IPS-20b (cell line): ENCODE results near the gene TGFBR2.

Source experiments
- H3K27ac ChIP-seq: one replicate; pipeline ENCODE4 v1.5.1; 2013; ENCODE audit warnings: low read length
- H3K27me3 ChIP-seq: 2 replicates; pipeline ENCODE4 v1.6.1; 2013; ENCODE audit warnings: mild to moderate bottlenecking, low read length, inconsistent platforms; ENCODE audit not compliant: insufficient read depth
- H3K36me3 ChIP-seq: 2 replicates; pipeline ENCODE4 v1.6.1; 2013; ENCODE audit warnings: low read depth, mild to moderate bottlenecking, inconsistent platforms, low read length, moderate library complexity; ENCODE audit not compliant: insufficient read depth
- H3K4me1 ChIP-seq: 2 replicates; pipeline ENCODE4 v1.6.1; 2013; ENCODE audit warnings: mild to moderate bottlenecking, control low read depth, inconsistent platforms, low read length, moderate library complexity; ENCODE audit not compliant: insufficient read depth
- H3K4me3 ChIP-seq: 2 replicates; pipeline ENCODE4 v1.5.1; 2013; ENCODE audit warnings: mild to moderate bottlenecking, low read length, inconsistent platforms
- H3K9ac ChIP-seq: 2 replicates; pipeline ENCODE4 v1.6.1; 2013; ENCODE audit warnings: low read depth, mild to moderate bottlenecking, inconsistent platforms, low read length, moderate library complexity
- H3K9me3 ChIP-seq: 2 replicates; pipeline ENCODE4 v1.6.1; 2013; ENCODE audit warnings: mild to moderate bottlenecking, low read depth, low read length, inconsistent platforms; ENCODE audit not compliant: insufficient read depth

Gene TGFBR2

DNA sequence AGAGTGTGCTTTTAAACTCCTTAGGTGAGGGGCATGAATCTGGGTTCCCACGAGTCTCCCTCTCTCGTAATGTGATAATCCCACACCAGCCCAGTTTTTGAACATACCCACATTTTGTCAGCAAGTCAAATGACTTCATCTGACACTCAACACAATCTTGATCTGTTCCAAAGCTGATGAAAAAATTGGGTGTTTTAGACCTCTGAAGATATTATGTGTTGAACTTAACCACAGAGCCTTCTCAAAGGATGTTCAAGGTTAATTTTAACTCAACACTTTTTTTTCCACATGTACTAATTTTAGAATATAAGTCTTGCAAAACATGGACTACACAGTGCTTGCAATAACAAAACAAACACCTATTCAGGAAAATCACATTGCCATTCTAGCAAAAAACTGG lies 123.1 kb downstream of the TGFBR2 start:
- no peaks in the 10 kb centered on the region for H3K27me3 ChIP-seq
- H3K9me3 ChIP-seq: no peaks in the 10 kb centered on the region
- no peak overlapping the region for H3K4me3 ChIP-seq
- H3K9ac ChIP-seq: no peak overlapping the region
- no peaks in the 10 kb centered on the region for H3K4me1 ChIP-seq
- no peaks in the 10 kb centered on the region for H3K36me3 ChIP-seq
- H3K27ac ChIP-seq: no peak overlapping the region

DNA sequence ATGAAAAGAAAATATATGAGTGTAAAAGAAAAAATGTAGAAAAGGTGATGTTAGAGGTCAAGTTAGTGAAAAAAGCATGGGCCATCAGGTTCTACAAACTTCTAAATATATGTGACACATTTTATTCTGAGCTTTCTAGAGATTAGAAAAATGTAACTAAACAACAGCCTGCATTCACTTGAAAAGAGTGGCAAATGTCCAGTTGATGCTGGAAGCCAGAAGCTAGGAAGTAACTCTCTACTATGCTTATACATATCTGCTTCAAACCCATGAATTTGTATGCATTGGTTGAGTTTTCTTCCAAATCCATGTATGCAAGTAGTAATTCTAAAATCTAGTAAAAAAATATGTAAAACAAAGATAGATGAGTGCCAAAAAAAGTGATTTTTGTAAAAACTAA lies 123.5 kb downstream of the TGFBR2 start:
- no peaks in the 10 kb centered on the region for H3K9me3 ChIP-seq
- no peak overlapping the region for H3K27ac ChIP-seq
- H3K9ac ChIP-seq: no peak overlapping the region
- H3K27me3 ChIP-seq: no peaks in the 10 kb centered on the region
- H3K36me3 ChIP-seq: no peaks in the 10 kb centered on the region
- no peak overlapping the region for H3K4me3 ChIP-seq
- no peaks in the 10 kb centered on the region for H3K4me1 ChIP-seq

DNA sequence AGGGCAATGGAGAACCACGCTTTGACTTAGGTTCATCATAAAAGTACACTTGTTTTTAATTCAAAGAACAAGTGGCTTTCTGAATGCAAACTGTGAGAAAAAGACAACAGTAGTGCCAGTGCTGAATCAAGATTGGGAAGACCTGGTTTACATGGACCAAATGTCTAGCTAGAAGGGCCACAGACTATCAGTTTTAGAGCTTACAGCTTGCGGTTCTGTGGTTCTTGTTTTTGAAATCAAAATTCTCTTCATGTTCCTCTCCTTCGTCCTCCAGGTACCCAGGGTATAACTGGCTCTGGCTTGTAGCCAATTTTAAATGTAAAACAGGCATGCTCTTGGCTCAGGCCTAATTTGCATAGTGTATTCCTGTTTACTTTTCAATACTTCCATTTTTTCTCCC lies 124.6 kb downstream of the TGFBR2 start:
- no peaks in the 10 kb centered on the region for H3K36me3 ChIP-seq
- no peaks in the 10 kb centered on the region for H3K27me3 ChIP-seq
- no peak overlapping the region for H3K27ac ChIP-seq

DNA sequence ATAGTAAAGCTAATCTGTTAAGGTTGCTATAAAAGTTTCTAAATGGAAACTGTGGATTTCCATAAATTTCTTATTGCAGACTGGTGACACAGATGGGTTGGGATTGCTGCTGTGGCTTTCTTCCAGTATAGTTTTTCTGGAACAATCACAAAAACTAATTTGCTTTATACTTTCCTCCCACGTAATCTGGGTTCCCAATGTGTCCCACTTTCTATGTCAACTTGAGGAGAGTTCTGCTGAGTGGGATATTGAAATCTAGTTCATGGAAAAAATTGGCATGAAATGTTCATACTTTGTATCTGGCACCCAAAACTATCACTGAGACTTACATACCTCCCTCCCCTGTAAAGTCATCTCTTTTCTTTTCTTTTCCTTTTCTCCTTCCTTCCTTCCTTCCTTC lies 126.8 kb downstream of the TGFBR2 start:
- Histone ChIP-seq H3K36me3 (no peaks in the 10 kb centered on the region), H3K27ac (no peak overlapping the region), H3K9ac (no peak overlapping the region), H3K4me1 (no peaks in the 10 kb centered on the region), H3K9me3 (no peaks in the 10 kb centered on the region), H3K27me3 (no peaks in the 10 kb centered on the region), H3K4me3 (no peak overlapping the region)

More for the DNA sequence above, 124.6 kb downstream of the TGFBR2 start:
- Histone ChIP-seq H3K9me3 (no peaks in the 10 kb centered on the region), H3K4me1 (no peaks in the 10 kb centered on the region), H3K4me3 (no peak overlapping the region), H3K9ac (no peak overlapping the region)

DNA sequence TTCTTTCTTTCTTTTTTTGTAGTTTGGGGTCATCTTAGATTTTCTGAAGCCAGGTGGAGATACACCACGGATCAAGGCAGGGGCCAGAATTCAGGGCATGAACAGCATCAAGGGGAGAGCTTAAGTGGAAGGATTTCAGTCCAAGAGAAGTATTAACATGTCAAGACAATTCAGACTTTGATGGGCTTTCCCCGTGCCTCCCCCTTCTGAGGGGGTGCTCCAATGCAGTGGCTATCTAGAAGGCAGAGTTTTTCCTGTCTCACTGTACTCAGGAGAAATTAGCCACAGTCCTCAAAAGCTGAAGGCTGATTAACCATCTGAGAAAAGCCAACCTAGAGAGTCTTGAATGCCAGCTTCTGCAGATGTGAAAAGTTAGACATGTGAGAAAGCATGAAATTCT lies 127.3 kb downstream of the TGFBR2 start:
- no peaks in the 10 kb centered on the region for H3K27me3 ChIP-seq
- no peaks in the 10 kb centered on the region for H3K36me3 ChIP-seq
- no peak overlapping the region for H3K9ac ChIP-seq
- no peak overlapping the region for H3K27ac ChIP-seq
- no peaks in the 10 kb centered on the region for H3K9me3 ChIP-seq
- no peaks in the 10 kb centered on the region for H3K4me1 ChIP-seq
- no peak overlapping the region for H3K4me3 ChIP-seq

DNA sequence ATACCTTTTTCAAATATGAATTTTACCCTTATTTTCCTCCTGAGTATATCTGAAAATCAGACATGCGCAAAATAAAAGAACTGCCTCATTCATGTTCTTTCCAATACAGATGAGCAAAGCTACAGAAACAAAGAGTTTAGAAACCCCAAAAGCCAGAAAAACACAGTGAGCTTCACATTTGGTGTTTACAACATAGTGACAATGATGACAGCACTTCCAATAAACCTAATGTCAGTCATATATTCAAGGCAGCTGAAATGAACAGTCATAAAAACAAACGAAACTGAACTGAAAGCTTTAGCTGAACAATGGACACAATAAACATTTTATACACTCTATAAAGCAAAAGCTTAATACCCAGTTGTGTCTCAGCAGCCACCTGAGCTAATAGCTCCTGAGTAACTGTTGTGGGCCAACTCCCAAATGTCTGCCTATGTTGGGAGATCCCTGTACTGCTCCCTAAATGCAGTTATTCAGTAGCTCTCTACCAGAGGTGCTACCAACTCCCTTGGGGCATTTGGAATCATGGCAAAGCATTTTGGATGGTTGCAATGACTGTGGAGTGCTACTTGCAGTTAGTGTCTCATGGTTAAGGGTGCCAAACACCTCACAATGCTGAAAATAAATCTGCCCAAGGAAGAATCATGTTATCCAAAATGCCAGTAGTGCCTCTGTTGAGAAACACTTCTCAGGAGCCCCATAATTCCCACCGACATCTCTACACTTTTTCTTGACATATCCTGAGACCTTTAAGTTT lies 131.5 kb downstream of the TGFBR2 start:
- H3K4me1 ChIP-seq: peaks cover 2% of the 10 kb centered on the region; the same call in 1 of the 2 replicates
- H3K9me3 ChIP-seq: no peaks in the 10 kb centered on the region
- no peaks in the 10 kb centered on the region for H3K36me3 ChIP-seq
- H3K9ac ChIP-seq: no peak overlapping the region
- H3K27me3 ChIP-seq: no peaks in the 10 kb centered on the region
- H3K27ac ChIP-seq: no peak overlapping the region
- H3K4me3 ChIP-seq: no peak overlapping the region

DNA sequence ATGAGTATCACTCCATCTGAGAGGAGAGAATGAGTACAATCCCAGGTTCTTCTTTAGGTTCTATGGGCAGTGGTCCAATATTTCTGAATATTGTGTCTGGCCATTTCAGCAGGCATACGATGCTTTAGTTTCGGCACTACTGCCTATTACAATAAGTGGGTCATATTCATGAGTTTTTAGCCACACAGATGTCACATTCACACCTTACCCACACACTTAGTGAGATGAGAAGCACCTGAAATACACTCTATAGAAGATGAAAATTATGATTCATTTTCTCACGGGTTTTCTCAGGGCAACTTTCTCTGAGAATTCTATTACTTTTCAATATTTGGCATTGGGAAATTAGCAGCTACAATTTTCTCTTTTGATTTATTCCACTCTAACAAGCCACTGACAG lies 132.2 kb downstream of the TGFBR2 start:
- no peaks in the 10 kb centered on the region for H3K9me3 ChIP-seq
- H3K36me3 ChIP-seq: no peaks in the 10 kb centered on the region
- no peak overlapping the region for H3K9ac ChIP-seq
- no peaks in the 10 kb centered on the region for H3K27me3 ChIP-seq
- no peak overlapping the region for H3K4me3 ChIP-seq
- H3K4me1 ChIP-seq: peaks cover 8% of the 10 kb centered on the region; the same call in 1 of the 2 replicates
- no peak overlapping the region for H3K27ac ChIP-seq

DNA sequence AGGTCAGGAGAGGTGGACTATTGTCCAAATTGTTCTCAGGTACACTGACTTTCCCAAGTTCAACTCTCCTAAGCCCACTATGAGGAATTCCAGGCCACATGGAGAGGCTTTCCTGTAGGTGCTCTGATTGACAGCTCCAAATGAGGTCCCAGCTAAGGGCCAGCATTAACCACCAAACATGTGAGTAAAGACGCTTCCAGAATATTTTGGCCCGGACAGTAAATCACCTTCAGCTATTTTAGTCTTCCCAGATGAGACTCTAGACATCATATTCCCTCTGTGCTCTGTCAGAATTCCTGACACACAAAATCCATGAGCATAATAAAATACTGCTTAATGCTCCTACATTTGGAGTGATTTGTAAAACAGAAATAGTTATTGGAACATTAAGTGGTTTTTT lies 135.5 kb downstream of the TGFBR2 start:
- Histone ChIP-seq H3K27ac (no peak overlapping the region), H3K9me3 (no peaks in the 10 kb centered on the region), H3K36me3 (no peaks in the 10 kb centered on the region), H3K9ac (no peak overlapping the region), H3K4me1 (peaks cover 11% of the 10 kb centered on the region; the same call in 1 of the 2 replicates), H3K4me3 (no peak overlapping the region), H3K27me3 (no peaks in the 10 kb centered on the region)

DNA sequence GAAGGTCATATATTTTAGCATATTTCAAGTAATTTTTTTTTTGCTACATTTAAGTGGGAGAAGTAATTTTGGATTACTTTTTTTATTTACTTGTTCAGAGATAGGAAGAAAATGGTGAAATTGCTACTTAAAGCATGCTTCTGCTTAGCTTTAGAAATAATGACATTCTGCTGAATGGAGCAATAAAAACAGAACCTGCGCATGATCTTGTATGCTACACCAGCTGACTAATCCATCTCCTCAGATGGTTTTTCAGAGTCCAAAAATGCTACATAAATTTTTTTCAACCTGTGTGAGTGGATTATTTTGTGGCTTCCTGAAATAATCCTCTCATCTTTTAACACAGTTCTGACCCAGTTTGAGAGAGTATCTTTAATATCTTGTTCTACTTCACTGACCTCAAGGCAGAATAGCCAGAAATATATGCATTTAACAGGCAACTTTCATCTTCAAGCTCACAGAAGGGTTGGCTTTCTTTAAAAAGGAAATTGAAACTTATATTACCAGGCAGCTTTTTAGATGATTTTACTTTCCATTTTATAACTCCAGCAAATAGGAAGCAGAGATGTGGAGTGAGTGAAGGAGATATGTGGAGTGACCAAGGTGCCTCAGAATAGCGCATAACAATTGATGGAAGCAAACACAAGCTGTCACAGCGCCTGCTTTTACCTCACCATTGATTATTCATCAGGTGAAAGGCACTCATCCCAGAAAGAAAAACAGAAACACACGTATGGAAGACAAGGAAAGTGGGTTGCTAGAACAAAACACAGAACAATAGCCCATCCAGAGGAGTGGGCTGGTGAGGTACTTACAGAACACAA lies 136.6 kb downstream of the TGFBR2 start:
- no peaks in the 10 kb centered on the region for H3K9me3 ChIP-seq
- no peak overlapping the region for H3K27ac ChIP-seq
- no peak overlapping the region for H3K4me3 ChIP-seq
- H3K27me3 ChIP-seq: no peaks in the 10 kb centered on the region
- H3K4me1 ChIP-seq: peaks cover 14% of the 10 kb centered on the region; the same call in 1 of the 2 replicates
- H3K36me3 ChIP-seq: no peaks in the 10 kb centered on the region
- H3K9ac ChIP-seq: no peak overlapping the region
